Activated T-helper 17 cell treated with anti-CD3 and anti-CD28 coated beads, Interleukin-2, amount 50 U/mL, for 72 hours (primary cell): Measurements from ENCODE around the gene LONP2. TPM values are rescaled to one million over a fixed set of nuclear protein-coding genes. Genes with fewer than 3 reads are reported as not detected.
"Not testable (repeated sequence)": the region's sequence is repeated elsewhere in the genome, so short reads cannot be mapped to it uniquely, and the experiment has no call there.

Experiments used
- ATAC-seq: fragments of 150-1000 bp; cut with Tn5 transposase; replicated peaks from 2 replicates; pipeline ENCODE4 v1.10.0; 2021; ENCODE audit warnings: mild to moderate bottlenecking, moderate library complexity
- H3K27ac Mint-ChIP-seq: one replicate; pipeline ENCODE4 v1.8.0; 2022; ENCODE audit warnings: mixed read lengths
- H3K27me3 Mint-ChIP-seq: one replicate; pipeline ENCODE4 v1.8.0; 2022; ENCODE audit warnings: mixed read lengths
- H3K36me3 Mint-ChIP-seq: one replicate; pipeline ENCODE4 v1.8.0; 2022; ENCODE audit warnings: low read depth, mild to moderate bottlenecking, mixed read lengths
- H3K4me1 Mint-ChIP-seq: one replicate; pipeline ENCODE4 v1.8.0; 2022; ENCODE audit warnings: mixed read lengths
- H3K4me3 Mint-ChIP-seq: one replicate; pipeline ENCODE4 v1.8.0; 2022; ENCODE audit warnings: mild to moderate bottlenecking, mixed read lengths
- H3K9me3 Mint-ChIP-seq: one replicate; pipeline ENCODE4 v1.8.0; 2022; ENCODE audit warnings: mixed read lengths
- total RNA-seq, 2 donors: library from RNA; stranded (reverse); gene quantifications; one replicate each; pipeline ENCODE4 v1.2.3, GENCODE V29; 2022

The LONP2 gene
- total RNA-seq, 2 donors from 2014 or later, result 49.7 to 60.6 TPM

GRCh38 chr16:48354385-48354784, 110.3 kb downstream of the LONP2 start:
- Mint-ChIP-seq H3K36me3 (peaks cover 84% of the 10 kb centered on the region), H3K4me1 (peaks cover 10% of the 10 kb centered on the region), H3K27ac (peak overlapping the region; percentile 71)
- not testable (repeated sequence) for H3K4me3 Mint-ChIP-seq, H3K9me3 Mint-ChIP-seq, H3K27me3 Mint-ChIP-seq
- peak; percentile 58 for ATAC-seq

GRCh38 chr16:48354877-48355855, 111.1 kb downstream of the LONP2 start:
- H3K27ac Mint-ChIP-seq, result peak overlapping the region; percentile 71
- no peaks in the 10 kb centered on the region for H3K27me3 Mint-ChIP-seq
- peaks cover 76% of the 10 kb centered on the region for H3K36me3 Mint-ChIP-seq
- H3K4me1 Mint-ChIP-seq, result peaks cover 10% of the 10 kb centered on the region
- peak; percentile 18 for ATAC-seq
- no peak overlapping the region for H3K4me3 Mint-ChIP-seq
- no peaks in the 10 kb centered on the region for H3K9me3 Mint-ChIP-seq

GRCh38 chr16:48356633-48357376, 112.7 kb downstream of the LONP2 start:
- Mint-ChIP-seq H3K27ac (no peak overlapping the region), H3K27me3 (no peaks in the 10 kb centered on the region), H3K4me1 (peaks cover 10% of the 10 kb centered on the region), H3K36me3 (peaks cover 73% of the 10 kb centered on the region), H3K9me3 (no peaks in the 10 kb centered on the region), H3K4me3 (no peak overlapping the region)
- ATAC-seq, result no peak

GRCh38 chr16:48358419-48358818, 114.3 kb downstream of the LONP2 start:
- Mint-ChIP-seq H3K4me1 (peaks cover 13% of the 10 kb centered on the region), H3K9me3 (no peaks in the 10 kb centered on the region), H3K4me3 (no peak overlapping the region), H3K27ac (no peak overlapping the region), H3K36me3 (peaks cover 67% of the 10 kb centered on the region), H3K27me3 (no peaks in the 10 kb centered on the region)
- ATAC-seq, result no peak

- Mint-ChIP-seq H3K27ac (no peak overlapping the region), H3K36me3 (peaks cover 54% of the 10 kb centered on the region), H3K9me3 (no peaks in the 10 kb centered on the region), H3K4me3 (no peak overlapping the region), H3K4me1 (peaks cover 4% of the 10 kb centered on the region), H3K27me3 (no peaks in the 10 kb centered on the region)
- ATAC-seq, result no peak
Observed at GRCh38 chr16:48359983-48360382, 115.9 kb downstream of the LONP2 start.

- H3K4me1 Mint-ChIP-seq, result peaks cover 4% of the 10 kb centered on the region
- peaks cover 43% of the 10 kb centered on the region for H3K36me3 Mint-ChIP-seq
- ATAC-seq, result no peak
- H3K4me3 Mint-ChIP-seq, result no peak overlapping the region
- H3K9me3 Mint-ChIP-seq, result no peaks in the 10 kb centered on the region
- H3K27me3 Mint-ChIP-seq, result no peaks in the 10 kb centered on the region
- no peak overlapping the region for H3K27ac Mint-ChIP-seq
Observed at GRCh38 chr16:48361012-48361411, 116.9 kb downstream of the LONP2 start.

- ATAC-seq, result no peak
- Mint-ChIP-seq H3K36me3 (peaks cover 37% of the 10 kb centered on the region), H3K27ac (no peak overlapping the region), H3K27me3 (no peaks in the 10 kb centered on the region), H3K4me3 (no peak overlapping the region), H3K4me1 (peaks cover 10% of the 10 kb centered on the region), H3K9me3 (no peaks in the 10 kb centered on the region)
Observed at GRCh38 chr16:48361540-48362144, 117.5 kb downstream of the LONP2 start.

- peak overlapping the region; percentile 92 for H3K27ac Mint-ChIP-seq
- peak; percentile 18 for ATAC-seq
- no peaks in the 10 kb centered on the region for H3K9me3 Mint-ChIP-seq
- H3K4me1 Mint-ChIP-seq, result peaks cover 20% of the 10 kb centered on the region
- H3K27me3 Mint-ChIP-seq, result no peaks in the 10 kb centered on the region
- H3K36me3 Mint-ChIP-seq, result peaks cover 20% of the 10 kb centered on the region
- peak overlapping the region; percentile 92 for H3K4me3 Mint-ChIP-seq
Observed at GRCh38 chr16:48365025-48365600, 121.0 kb downstream of the LONP2 start.

GRCh38 chr16:48365601-48366164, 121.6 kb downstream of the LONP2 start:
- Mint-ChIP-seq H3K36me3 (peaks cover 19% of the 10 kb centered on the region), H3K4me3 (peak overlapping the region; percentile 92), H3K27ac (peak overlapping the region; percentile 92), H3K27me3 (no peaks in the 10 kb centered on the region), H3K9me3 (no peaks in the 10 kb centered on the region), H3K4me1 (peaks cover 20% of the 10 kb centered on the region)
- peak; percentile 98 for ATAC-seq

- H3K27me3 Mint-ChIP-seq, result no peaks in the 10 kb centered on the region
- H3K4me3 Mint-ChIP-seq, result peak overlapping the region; percentile 92
- peak overlapping the region; percentile 92 for H3K27ac Mint-ChIP-seq
- no peaks in the 10 kb centered on the region for H3K9me3 Mint-ChIP-seq
- H3K4me1 Mint-ChIP-seq, result peaks cover 20% of the 10 kb centered on the region
- peak; percentile 73 for ATAC-seq
- H3K36me3 Mint-ChIP-seq, result peaks cover 11% of the 10 kb centered on the region
Observed at GRCh38 chr16:48366165-48367093, 122.3 kb downstream of the LONP2 start.

- Mint-ChIP-seq H3K27ac (peak overlapping the region; percentile 92), H3K27me3 (no peaks in the 10 kb centered on the region), H3K4me1 (peaks cover 20% of the 10 kb centered on the region), H3K9me3 (no peaks in the 10 kb centered on the region), H3K4me3 (peak overlapping the region; percentile 92), H3K36me3 (peaks cover under 1% of the 10 kb centered on the region)
- ATAC-seq, result no peak
Observed at GRCh38 chr16:48367441-48368049, 123.4 kb downstream of the LONP2 start.

- H3K4me1 Mint-ChIP-seq, result peaks cover 16% of the 10 kb centered on the region
- H3K27ac Mint-ChIP-seq, result no peak overlapping the region
- no peaks in the 10 kb centered on the region for H3K36me3 Mint-ChIP-seq
- H3K27me3 Mint-ChIP-seq, result no peaks in the 10 kb centered on the region
- no peak overlapping the region for H3K4me3 Mint-ChIP-seq
- no peak for ATAC-seq
- H3K9me3 Mint-ChIP-seq, result no peaks in the 10 kb centered on the region
Observed at GRCh38 chr16:48369765-48370164, 125.7 kb downstream of the LONP2 start.

- no peaks in the 10 kb centered on the region for H3K27me3 Mint-ChIP-seq
- no peak for ATAC-seq
- H3K4me3 Mint-ChIP-seq, result no peak overlapping the region
- H3K9me3 Mint-ChIP-seq, result no peaks in the 10 kb centered on the region
- no peaks in the 10 kb centered on the region for H3K36me3 Mint-ChIP-seq
- no peak overlapping the region for H3K27ac Mint-ChIP-seq
- peaks cover 16% of the 10 kb centered on the region for H3K4me1 Mint-ChIP-seq
Observed at GRCh38 chr16:48370229-48370628, 126.1 kb downstream of the LONP2 start.
